Measurements from ENCODE around the gene ARID3A.

ARID3A gene

GRCh38 chr19:990119-990571 lies 64.3 kb downstream of the ARID3A start:
- DNase-seq, result no peak

- no peak for DNase-seq
Measured at GRCh38 chr19:990746-991145, 64.9 kb downstream of the ARID3A start.

- DNase-seq, result peak; percentile 90
Measured at GRCh38 chr19:991174-991931, 65.5 kb downstream of the ARID3A start.

DNA sequence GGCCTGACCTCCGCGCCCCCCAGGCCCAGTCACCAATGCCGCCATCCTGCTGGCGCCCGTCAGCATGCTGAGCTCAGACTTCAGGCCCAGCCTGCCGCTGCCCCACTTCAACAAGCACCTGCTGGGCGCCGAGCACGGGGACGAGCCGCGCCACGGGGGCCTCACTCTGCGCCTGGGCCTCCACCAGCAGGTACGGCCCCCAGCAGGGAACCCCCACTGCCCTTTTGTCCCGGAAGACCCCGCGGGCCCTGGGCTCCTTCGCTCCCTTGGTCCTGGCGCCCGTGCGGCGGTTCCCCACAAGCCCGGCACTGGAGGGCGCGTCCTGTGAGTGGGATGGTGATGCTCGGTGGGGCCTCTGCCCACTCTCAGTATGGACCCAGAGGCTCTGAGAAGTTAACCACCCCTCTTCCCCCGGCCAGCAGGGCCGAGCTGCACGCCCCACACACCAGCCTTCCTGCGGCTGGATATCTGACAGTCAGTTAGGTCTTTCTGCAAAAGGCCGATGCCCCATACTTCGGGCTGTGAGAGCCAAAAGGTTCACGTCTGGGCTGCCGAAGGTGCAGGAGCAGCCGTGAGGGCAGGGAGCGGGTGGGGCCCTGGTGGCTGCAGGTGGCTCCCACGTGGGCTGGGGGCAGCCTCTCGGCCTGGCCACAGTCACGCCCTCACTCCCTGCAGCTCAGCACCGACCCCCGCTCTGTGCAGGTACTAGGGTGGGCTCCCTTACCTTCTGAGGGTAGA lies 66.3 kb downstream of the ARID3A start:
- DNase-seq, result no peak

DNA sequence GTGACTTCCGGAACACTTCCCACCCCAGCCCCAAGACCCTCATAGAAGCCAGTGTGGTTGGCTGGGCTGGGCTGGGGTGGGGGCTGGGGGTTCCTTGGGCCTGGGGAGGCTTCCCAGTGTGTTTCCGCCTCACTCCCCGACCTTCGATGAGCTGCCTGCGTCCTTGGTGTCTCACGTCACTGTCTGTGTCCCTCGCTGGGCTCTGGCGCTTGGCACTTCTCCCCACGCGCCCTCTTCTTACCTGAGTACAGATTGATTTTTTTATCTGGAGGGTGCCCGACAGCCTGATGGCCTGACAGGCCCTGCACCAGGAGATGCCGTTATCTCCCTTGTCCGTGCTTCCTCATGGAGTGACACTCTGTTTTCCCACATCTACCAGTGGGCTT lies 66.8 kb downstream of the ARID3A start:
- DNase-seq, result no peak

DNA sequence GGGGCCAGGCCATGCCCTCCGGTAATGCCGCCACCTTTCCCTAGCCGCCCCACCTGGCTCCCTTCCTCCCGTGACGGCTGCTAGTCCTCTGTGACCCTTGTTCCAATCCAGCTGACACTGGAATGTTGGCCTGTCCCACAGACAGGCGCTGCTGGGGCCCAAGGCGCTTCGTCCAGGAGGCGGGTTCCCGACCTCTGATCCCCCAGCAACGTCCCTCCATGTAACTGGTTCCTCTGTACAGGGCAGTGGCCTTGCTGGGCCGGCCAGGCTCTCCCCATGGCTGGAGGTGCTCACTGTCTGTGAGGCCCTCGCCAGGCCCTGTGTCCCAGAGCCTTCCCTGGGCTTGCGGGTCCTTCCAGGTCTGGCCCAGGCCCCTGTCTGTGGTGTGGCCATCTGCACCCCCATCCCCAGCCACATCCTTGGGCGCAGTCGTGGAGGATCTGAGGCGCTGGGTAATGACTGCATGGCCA lies 67.6 kb downstream of the ARID3A start:
- DNase-seq, result no peak

DNA sequence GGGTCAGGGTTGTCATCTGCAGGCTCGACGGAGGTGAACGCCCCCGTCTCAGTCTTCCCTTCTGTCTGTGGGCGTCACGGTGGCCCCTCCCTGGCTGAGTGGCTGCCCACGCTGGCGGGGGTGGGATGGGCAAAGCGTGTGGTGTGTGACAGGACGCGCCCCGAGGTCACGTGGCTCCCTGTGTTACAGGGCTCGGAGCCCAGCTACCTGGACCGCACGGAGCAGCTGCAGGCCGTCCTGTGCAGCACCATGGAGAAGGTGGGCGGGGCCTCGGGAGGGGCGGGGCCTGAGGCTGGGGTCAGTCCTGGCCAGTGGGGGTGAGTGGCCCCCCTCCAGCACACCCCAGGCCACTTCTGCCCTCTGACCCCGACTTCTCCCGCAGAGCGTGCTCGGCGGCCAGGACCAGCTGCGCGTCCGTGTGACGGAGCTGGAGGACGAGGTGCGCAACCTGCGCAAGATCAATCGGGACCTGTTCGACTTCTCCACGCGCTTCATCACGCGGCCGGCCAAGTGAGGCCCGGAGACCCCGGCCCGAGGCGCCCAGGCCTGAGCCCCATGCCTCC lies 68.1 kb downstream of the ARID3A start:
- no peak for DNase-seq

GRCh38 chr19:994516-994915 lies 68.7 kb downstream of the ARID3A start:
- DNase-seq, result no peak

GRCh38 chr19:995051-995827 lies 69.4 kb downstream of the ARID3A start:
- no peak for DNase-seq

- peak; percentile 64 for DNase-seq
Measured at GRCh38 chr19:996051-996838, 70.4 kb downstream of the ARID3A start.

GRCh38 chr19:998064-998463 lies 72.2 kb downstream of the ARID3A start:
- no peak for DNase-seq

GRCh38 chr19:999379-999719 lies 73.5 kb downstream of the ARID3A start:
- no peak for DNase-seq

DNA sequence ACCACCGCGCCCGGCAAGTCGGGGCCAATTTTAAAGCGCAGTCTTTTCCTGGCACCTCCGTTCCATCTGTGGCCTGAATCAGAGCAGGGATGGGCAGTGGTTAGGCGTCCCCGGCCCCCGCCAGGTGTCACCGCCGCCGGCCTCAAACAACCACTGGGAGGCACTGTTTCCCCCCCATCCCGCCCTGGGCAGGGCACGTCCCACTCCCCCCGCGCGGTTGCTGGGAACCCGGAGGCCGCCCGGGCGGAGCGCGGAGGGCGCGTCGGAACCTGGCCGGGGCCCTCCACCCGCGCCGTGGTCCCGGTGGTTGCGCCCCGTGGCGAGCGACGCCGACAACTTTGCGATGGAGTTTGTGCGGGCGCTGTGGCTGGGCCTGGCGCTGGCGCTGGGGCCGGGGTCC lies 74.3 kb downstream of the ARID3A start, which contains the start of gene GRIN3B:
Gene GRIN3B (plus strand): TSS at position 325 of the 400 bp plus-strand sequence. CDS start 19 bp downstream, at position 344.
- peak; percentile 69 for DNase-seq

DNA sequence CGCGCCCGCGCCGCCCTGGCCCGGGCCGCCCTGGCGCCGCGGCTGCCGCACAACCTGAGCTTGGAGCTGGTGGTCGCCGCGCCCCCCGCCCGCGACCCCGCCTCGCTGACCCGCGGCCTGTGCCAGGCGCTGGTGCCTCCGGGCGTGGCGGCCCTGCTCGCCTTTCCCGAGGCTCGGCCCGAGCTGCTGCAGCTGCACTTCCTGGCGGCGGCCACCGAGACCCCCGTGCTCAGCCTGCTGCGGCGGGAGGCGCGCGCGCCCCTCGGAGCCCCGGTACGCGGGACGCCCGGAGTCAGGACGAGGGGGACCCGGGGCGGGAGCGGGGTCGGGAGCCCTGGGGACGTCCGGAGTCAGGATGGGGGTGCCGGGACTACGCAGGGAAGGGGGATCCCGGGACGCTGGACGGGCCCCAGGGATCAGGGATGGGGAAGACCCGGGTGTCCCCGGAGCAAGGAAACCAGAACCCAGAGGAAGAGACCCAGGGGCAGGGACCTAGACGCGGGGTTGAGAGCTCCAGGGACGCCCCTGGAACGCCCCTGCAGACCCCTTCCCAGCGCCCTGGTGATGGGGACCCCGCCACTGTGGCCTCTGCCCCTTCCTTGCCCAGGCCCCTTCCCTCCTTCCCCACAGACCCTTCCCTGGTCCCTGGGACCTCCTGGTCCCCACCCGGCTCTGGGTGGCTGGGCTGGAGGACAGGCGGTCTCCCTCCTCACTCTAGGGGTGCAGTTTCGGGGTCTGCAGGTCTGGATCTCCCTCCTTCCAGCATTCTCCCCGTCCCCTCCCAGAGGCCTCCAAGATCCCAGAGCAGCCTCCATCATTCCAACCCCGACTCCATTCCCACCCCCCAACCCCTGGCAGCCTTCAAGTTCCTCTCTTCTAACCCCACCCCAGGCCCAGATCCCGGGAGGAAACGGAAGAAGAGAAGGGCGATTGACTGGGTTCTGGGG lies 75.0 kb downstream of the ARID3A start:
- DNase-seq, result no peak

GRCh38 chr19:1001538-1002166 lies 75.8 kb downstream of the ARID3A start:
- DNase-seq, result peak; percentile 68

DNA sequence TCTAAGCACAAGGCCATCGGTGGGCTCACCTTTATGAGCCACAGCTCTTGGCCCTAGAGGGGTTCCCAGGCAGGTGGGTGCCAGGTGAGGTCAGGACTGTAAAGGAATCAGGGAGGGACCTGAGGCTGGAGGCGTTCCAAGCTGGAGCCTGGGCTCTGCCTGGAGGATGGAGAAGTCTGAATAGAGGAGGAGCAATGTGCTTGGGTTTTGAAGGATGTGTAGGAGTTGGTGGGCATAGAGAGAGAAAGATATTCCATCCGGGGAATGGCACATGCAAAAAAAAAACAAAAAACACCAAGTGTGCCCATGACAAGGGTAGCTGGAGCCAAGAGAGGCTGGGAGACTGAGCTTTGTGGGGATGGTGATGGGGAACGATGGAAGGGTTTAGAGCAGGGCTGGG lies 76.8 kb downstream of the ARID3A start:
- no peak for DNase-seq

GRCh38 chr19:1003283-1003682 lies 77.4 kb downstream of the ARID3A start:
- DNase-seq, result no peak

- no peak for DNase-seq
Measured at GRCh38 chr19:1004204-1004802, 78.5 kb downstream of the ARID3A start.

- no peak for DNase-seq
Measured at GRCh38 chr19:1004803-1005664, 79.2 kb downstream of the ARID3A start.

Data from stimulated activated CD4-positive, alpha-beta T cell treated with anti-CD3 and anti-CD28 coated beads, Interleukin-1b, Interleukin-23, amount 100 ng/mL, for 48 hours (primary cell).